ENCODE measurements around the gene P2RY13. TPM values are rescaled to one million over a fixed set of nuclear protein-coding genes. Genes with fewer than 3 reads are reported as not detected.

The P2RY13 gene
- total RNA-seq, result not detected

DNA sequence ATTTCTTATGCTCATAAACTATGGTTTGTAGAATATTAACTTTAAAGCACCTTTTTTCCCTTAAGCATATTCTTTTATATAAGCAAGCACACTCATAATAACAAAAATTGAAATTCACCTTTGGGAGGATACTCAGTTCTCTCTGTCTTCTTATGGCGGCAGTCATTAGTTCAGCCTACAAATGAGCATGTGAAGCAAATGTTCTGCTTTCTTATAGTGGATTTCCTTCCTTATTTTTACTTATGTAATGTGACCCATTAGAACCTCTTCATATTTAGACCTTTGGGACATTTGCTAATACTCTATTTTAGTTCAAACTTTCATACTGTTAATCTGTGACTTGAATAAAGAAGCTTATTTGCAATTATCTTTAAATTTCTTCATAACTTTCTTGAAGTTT is at the start of gene P2RY13:
Gene P2RY13 (minus strand): TSS at position 187 of the 400 bp plus-strand sequence. CDS start 21 bp downstream, at position 166.
- DNase-seq, result no peak

DNA sequence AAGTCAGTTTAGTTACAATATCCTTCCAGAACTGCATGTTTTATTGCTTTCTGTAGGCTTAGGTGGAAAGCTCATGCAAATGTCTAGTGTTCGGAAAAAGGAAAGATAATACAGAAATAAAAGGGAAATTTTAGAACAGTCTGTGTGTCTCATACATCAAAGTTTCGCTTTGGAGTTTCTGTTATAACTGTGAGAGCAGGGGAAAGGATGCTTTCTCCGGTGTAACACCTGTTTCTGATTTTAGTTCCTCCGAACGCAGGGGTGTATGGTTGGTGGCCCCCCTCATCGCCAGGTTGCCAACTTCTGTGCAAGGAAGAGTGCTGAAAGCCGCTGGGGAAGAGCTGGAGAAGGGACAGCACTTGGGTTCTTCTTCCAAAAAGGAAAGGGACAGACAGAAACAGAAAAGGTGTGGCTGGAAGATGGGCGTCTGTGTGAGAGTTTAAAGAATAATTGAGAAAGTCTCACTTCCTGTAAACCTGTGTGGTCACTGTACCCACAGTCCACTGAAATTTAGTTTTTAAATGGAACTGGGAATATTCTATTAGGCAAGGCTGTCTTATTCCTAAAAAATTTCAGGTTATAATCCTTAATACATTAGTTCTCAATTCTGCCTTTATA is 48.5 kb upstream of the P2RY13 start:
- DNase-seq, result no peak

DNA sequence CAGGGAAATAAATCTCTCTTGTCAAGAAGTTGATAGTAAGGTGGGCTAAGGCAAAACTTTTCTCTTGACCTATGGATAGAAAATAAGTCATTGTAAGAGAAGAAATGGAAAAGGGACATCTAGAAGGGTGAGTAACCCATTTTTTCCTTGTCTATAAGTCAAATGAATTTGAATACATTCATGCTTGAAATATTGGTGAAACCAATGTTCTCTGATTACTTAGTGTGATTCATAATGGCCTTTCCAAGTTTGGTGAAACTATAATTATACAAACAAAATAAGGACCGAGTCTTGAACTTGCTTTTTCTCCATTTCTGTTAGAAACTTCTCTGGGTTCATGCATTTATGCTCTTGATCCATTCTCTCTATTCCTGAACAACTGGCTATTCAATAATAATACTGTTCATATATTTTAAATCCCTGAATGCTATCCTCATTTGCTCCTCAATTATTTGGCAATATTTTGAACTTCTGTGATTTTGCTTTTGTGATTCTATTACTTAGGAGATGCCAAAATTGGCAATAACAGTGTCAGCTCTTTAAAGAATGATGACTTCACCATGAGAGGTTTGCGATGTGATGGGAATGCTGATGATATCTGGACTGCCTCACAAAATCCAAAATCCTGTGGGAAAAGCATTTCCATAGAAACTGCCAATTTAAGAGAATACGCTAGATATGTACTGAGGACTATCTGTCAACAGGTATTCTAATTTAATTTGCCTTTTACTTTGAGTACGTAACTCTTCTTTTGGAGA is 42.9 kb upstream of the P2RY13 start:
- DNase-seq, result no peak

DNA sequence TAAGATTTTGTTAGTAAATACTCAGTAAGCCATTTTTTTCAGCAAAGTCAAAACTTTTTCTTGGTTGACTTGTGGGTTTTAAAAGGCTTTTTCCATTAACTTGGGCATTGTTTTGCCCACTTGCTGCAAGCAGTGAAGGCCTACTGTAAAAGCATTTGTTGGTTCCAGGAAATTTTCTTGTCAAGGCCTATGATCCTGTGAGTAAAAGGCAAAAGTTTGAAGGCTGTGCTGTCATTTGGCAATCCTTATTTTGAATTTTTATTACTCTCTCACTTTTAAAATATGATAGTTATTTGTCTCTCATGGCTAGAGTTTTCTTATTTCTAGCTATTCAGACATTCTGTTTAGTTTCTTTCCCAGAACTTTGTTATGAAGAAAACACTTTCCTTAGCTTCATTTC is 42.2 kb upstream of the P2RY13 start:
- DNase-seq, result no peak

DNA sequence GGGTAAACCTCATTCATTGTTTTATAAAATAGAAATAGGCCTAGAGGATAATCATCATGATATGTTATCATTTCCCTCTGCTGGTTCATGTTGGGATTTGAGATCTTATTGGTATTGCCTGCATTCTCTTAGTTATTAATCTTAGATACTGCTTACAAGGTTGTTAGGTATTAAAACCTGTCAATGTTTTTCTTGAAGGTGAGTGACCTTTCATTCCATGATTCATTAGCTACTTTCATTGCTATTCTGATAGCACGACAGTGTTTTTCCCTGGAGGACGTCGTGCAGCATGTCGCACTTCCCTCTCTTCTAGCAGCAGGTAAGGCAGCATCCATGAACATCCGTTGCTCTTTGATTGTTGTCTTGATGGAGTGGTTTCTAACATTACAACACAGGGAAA is 38.1 kb upstream of the P2RY13 start:
- DNase-seq, result no peak

DNA sequence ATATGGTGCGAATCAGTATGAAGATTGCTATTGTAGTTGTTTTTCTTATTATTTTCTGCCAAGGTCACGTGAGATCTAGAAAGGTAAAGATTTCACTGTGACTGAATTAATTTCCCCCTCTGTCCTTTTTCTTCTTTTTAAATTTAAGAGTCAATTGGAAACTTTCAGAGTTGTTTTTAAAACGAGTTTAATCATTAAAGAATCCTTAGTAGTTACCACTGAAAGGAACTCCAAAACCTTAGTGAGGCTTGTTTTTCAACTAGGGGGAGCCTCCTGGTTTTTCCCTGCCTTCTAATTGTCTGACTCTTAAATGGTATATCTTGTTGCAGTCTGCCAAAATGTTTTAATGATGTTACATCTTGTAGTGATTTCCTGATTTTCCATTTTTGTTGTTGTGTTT is 37.6 kb upstream of the P2RY13 start:
- no peak for DNase-seq

DNA sequence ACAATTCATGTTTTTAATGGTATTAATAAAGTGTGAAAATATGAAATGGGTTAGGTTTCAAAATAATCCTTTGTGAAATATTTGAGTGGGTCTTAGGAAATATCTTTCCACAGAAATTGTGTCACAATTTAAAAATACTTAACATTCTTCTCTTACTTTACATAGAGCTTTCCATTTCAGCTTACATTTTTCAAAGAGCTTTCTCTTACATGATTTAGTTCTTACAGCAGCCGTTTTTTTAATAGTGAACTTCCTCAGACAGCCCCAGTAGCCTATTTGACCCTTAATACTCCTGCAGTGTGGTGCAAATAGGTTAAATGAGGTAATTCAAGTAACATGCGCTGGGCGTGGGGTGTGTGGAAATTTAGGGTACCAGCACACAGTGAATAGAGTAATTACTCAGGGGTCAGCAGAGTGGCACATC is 33.4 kb upstream of the P2RY13 start:
- no peak for DNase-seq

DNA sequence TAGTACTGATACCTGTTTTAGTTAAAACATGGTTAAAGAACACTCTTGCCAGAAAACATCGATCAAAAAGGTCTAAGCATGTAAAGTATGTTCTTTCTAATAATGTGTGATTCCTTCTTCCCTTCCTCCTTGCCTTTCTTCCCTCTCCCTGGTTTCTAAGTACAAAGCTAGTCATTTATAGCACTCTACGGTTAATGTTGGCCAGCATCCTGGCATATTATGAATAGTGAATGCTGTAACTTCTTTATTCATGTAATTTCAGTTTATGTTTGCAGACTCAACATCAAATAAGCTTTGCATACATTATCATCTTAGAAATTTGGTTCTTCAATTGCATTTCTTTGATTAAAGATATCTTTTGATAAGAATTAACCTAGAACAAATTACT is 28.1 kb upstream of the P2RY13 start:
- no peak for DNase-seq

DNA sequence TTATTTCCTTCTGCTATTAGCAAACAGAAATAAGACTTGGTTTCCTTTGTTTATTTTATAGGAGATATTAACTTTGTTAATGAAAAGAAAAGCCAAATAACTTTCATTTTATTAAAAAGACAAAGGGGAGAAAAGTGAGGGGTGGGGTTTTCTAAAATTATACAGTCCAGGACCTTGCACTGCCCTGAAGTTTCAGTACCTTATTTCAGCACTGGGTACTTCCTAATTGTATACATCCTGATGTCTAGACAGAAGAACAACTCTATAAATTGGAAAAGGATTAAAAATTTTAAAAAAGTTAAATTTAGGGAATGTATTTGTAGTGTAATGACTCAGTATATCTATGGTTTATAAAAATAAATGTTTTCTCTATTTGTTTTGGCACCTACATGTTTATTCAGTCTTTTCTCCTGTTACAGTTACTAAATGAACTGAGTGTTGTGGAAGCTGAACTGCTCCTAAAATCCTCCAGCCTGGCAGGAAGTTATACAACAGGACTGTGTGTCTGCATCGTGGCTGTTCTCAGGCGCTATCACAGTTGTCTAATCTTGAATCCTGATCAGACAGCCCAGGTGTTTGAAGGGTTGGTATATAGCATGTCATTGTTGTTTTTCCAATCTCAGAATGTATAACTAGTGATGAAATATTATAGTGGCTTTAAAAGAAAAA is 27.6 kb upstream of the P2RY13 start:
- no peak for DNase-seq

DNA sequence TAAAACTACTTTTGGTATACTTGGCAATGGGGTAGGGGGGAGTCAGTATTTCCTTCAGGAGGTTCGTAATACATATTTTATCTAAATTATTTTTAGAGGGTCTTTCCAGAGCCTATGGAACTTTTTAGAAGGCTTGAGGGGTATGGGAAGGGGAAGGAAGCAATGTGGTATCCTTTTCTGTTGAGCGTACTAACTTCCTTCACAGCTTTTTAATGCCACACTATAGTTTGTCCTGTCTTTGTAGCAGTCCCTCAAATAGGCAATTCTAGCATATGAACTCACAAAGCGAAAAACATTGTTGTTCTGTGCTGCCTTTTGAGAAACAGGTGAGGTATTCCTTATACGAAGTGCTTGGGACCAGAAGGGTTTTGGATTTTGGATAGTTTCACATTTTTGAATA is 22.3 kb upstream of the P2RY13 start:
- DNase-seq, result no peak

DNA sequence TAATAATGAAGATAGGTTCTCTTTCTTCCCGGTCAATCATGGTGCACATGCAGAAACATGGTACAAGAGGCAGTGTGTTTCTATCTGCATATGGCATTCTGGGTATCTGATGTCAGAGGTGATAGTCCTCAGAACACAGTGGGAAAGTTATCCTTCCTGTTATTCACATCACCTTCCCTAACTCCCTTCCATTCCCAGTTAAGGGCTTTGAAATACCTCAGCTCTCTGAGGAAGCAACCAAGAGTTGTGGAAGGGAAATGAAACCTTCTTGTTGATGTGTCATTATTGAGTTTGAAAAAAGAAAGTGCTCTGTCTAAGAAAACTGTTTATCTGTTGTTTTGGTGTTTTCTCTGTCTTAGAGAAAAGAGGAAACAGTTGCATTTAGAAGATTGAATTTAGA is 21.9 kb upstream of the P2RY13 start:
- DNase-seq, result no peak

DNA sequence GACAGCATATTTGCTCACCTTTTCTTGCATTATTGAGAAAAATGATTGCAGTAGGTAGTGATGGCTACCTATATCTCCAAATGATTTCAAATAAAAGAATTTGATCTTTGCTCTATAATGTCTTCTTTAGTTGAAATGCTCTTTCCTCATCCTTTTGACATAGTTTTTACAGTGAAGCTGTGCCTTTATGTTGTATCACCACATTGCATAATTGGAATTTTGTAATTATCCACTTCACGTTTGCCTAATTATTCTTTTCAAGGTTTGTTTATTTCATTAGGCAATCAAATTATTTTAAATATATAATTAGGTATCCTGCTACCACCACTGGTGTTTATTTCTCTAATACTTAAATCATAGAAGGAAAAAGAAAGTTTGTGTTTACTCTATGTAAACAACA is 21.3 kb upstream of the P2RY13 start:
- DNase-seq, result no peak

DNA sequence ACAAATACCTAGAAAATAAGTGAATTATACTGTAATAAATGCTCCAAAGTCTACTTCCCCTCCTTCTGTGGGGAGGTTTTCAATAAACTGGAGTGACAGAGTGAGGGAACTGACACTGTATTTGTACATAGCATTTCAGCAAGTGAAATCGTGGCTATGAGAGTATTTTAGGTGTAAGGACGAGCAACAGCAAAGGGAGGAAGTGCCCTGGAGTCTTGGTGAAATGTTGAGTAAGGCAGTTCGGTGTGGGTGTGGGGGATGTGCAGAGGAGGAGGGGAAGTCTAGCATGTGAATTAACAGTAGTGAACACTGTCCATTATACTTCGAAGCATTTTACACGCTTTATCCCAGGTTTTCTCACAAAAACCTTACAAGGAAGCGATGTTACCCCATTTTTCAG is 18.1 kb upstream of the P2RY13 start:
- DNase-seq, result no peak

DNA sequence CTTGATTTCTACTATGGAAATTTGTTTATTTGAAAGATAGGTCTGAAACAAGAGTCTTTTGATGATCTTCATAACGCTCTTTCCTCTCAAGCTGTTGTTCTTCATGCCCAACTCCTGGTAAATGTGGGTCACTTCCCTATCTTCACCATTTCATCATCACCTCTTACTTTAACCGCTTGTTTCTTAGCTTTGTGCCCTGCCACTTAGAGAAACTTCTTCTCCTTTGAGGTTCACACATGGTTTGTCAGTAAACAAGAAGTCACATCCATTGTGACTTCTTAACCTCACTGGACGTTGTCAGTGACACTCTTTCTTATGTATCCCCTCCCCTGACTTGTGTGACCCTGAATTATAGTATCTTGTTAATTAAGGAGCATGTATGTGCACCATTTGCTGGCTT is 16.9 kb upstream of the P2RY13 start:
- DNase-seq, result no peak

DNA sequence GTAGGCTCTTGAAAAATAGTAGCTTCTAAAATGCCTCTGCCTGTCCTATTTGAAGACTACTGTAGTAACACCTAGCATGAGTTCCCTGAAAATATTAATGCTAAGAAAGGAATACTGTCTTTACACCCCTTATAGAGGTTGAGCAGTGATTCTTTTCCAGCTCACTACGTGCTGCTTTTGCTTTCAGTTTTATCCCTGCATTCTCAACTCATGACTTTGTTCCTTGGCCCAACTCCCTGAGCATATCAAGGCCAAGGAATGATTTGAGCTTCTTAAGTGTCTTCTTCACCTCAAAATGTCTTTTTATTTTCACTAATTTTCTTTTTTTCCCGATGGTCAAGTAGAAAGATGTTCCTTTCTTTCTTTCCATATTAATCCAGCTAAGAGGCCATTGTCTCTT is 16.5 kb upstream of the P2RY13 start:
- no peak for DNase-seq

DNA sequence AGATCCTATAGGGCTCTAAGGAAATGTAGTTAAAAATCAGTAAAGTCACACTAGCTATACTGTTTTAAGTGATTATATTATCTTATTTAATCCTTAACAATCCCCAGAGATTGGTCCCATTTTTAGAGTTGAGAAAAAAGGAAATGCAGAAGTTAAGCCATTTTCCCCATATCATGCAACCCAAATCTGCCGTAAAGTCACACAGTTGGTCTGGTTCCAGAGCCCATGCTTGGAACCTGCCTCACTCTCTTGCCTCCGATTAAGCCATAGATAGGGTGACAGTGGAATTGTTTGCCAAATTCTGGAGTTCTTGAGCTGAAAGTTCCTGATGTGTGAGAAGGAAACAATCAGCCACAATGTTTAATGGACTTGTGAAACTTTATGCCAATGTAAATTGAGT is 2.3 kb upstream of the P2RY13 start:
- DNase-seq, result no peak

DNA sequence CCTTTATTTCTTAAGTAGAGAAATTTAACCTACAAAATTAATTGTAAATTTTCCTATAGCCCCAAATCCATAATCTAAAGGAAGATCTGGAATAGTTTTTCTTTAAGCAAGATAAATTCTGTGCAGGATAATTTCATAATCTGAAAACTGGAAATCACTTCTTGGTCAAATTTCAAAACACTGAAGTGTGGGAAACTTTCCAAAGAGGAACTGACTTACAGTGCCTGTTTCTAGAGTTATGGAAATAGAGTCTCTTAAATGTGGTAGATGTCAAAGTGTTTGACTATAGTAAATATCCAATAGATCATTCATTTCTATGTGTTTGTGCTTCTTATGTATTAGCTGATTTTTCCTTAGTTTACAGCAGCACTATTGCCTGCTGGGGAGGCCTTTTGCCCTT is 1.6 kb upstream of the P2RY13 start:
- no peak for DNase-seq

DNA sequence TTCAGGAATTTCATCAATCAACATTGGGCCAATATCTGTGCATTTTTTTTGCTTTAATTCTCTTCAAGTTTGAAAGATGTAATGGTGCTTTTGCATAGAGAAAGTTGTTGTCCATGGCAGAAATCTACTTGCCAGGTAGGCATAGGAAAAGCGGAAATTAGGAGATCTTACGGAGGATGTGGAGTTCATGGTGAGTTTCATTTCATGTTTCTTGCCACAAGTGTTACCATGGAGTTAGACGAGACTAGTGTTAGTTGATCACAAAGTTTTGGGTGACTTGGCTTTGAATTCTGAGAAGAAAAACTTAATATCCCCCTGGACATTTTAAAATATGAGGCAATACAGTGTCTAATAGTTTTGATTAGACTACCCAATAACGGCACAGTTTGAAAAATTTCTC is 1.0 kb upstream of the P2RY13 start:
- DNase-seq, result no peak

DNA sequence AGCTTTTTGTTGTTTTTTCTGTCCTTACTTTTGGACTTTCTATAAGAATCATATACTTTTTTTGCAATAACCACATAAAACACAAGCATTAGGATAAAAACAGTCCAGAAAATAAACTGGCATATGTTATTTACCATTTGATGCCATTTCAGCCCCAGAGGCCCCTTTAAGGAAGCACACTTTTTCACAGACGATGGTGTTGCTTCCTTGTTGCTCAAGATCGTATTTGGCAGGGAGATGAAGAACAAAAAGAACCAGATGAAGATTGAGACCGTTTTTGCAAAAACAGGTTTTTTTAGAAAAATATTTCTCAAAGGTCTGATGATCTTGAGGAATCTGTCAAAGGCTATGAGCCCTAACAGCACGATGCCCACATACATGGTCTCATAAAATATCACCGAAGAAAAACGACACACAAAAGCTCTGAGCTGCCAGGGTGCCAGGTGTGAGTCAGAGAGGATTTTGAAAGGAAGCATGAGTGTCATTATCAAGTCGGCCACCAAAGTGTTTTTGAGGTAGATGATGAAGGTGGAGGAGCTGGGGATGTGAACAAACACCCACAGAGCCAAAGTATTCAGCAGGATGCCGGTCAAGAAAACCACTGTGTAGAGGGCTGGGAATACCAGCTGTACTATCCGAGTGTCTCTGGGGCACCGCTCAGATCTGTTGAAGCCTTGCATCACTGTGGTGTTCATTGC is 902 bp downstream of the P2RY13 start:
- no peak for DNase-seq

DNA sequence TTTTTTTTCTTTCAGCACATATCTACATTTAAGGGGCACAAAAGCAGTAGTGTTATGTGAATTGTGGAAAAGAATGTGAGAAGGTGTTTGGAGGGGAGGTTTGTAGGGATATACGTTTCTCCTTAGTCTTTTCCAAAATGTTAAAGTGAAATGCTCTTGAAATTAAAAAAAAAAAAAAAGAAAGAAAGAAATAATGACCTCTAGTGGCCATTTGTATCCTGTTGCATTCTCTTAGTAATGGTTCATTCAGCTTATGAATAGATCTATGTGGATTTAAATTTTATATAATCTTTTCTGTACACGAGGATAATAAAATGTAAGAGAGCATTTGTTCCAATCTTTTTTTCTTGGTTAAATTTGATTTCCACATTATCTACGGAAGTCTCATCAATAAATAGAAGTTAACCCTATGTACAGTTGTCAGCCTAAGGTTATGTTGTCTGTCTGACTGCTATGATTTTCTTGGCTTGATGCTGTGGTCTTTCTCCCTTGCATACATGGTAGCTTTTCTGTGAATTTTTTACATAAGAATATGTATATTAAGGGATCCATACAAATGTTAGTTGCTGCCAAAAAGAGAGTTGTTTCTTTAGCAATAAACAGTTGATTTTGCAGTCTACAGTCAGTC is 1.7 kb downstream of the P2RY13 start:
- DNase-seq, result no peak

DNA sequence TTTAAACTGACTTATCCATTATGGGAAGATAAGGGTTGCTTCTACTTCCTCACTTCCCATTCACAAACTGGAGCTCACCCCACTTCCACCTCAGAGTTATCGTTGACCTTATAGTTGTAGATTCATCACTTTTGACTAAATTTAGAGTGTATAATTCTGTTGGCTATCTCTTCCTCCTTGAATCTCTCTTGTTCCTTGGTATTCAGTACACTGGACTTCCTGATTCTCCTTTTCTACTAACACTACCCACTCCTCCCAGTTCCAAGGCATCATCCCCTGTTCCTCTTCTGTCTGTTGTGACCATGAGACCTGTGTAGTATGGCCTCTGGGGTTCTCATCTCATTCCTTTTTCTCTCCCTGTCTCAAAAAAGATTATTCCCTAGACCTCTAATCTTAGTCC is 6.8 kb downstream of the P2RY13 start:
- DNase-seq, result no peak

DNA sequence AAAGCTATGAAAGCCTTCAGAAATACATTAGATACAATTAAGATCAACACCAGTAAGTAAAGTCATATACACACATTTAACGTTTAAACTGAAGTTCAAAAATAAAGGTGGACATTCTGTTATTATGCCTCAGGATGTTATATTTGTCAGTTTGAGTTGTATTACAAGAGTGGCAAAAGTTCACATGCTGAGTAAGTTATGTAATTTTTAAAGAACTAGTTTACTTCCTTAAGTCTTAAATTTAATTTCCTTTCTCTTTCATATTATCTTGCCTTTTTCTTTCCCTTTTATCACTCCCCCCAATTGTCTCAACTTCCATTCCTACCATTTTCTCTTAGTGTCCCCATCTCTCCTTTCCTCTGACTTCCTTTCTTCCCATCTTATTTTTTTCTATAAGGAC is 7.8 kb downstream of the P2RY13 start:
- no peak for DNase-seq

DNA sequence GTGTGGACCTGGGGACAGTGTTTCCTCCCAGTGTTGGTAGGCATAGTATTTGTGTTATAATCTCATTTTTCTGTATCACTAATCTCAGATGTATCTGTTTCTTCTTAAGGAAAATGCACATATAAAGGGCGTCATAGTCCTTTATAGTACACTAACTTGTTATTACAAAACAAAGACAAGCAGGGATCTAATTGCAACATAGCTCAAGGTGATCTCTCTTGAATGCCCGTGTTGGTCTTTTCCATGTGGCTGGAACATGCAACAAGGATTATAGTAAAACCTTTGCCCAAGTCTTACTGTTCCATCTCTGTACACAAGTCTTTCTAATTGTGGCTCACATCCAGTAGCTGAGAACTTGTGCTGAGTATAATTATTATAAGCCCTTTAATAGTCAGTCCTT is 9.2 kb downstream of the P2RY13 start:
- no peak for DNase-seq
